Mucosa of stomach (tissue), 1 donor: Measurements from ENCODE around the gene GFOD1.
"Not testable (repeated sequence)": the region's sequence is repeated elsewhere in the genome, so short reads cannot be mapped to it uniquely, and the experiment has no call there.

Experiments used
- H3K27me3 ChIP-seq: one replicate; pipeline ENCODE4 v1.7.0; 2013; ENCODE audit warnings: mild to moderate bottlenecking, low read length; ENCODE audit not compliant: control insufficient read depth, insufficient read depth
- H3K36me3 ChIP-seq: one replicate; pipeline ENCODE4 v1.7.0; 2013; ENCODE audit warnings: low read length; ENCODE audit not compliant: control insufficient read depth, insufficient read depth
- H3K4me1 ChIP-seq: one replicate; pipeline ENCODE4 v1.7.0; 2013; ENCODE audit warnings: mild to moderate bottlenecking, low read length; ENCODE audit not compliant: control insufficient read depth, insufficient read depth
- H3K4me3 ChIP-seq: one replicate; pipeline ENCODE4 v1.7.0; 2013; ENCODE audit warnings: low read length
- H3K9ac ChIP-seq: one replicate; pipeline ENCODE4 v1.7.0; 2013; ENCODE audit warnings: mild to moderate bottlenecking, low read length, moderate library complexity
- H3K9me3 ChIP-seq: one replicate; pipeline ENCODE4 v1.7.0; 2013; ENCODE audit warnings: mild to moderate bottlenecking, low read length, moderate library complexity; ENCODE audit not compliant: control insufficient read depth
- donor health status: Pancreatic carcinoma.

Gene GFOD1

GRCh38 chr6:13397359-13398068, 89.9 kb downstream of the GFOD1 start:
- Histone ChIP-seq H3K9ac (no peak overlapping the region), H3K4me3 (no peak overlapping the region), H3K9me3 (no peaks in the 10 kb centered on the region), H3K4me1 (peaks cover 38% of the 10 kb centered on the region), H3K27me3 (no peaks in the 10 kb centered on the region), H3K36me3 (no peaks in the 10 kb centered on the region)

- no peak overlapping the region for H3K4me3 ChIP-seq
- peaks cover 4% of the 10 kb centered on the region for H3K27me3 ChIP-seq
- no peak overlapping the region for H3K9ac ChIP-seq
- no peaks in the 10 kb centered on the region for H3K36me3 ChIP-seq
- H3K9me3 ChIP-seq: no peaks in the 10 kb centered on the region
- H3K4me1 ChIP-seq: peaks cover 38% of the 10 kb centered on the region
Measured at GRCh38 chr6:13396241-13396792, 91.1 kb downstream of the GFOD1 start.

GRCh38 chr6:13395272-13396237, 91.8 kb downstream of the GFOD1 start:
- Histone ChIP-seq H3K4me1 (peaks cover 38% of the 10 kb centered on the region), H3K36me3 (no peaks in the 10 kb centered on the region), H3K27me3 (peaks cover 4% of the 10 kb centered on the region), H3K9ac (no peak overlapping the region), H3K4me3 (no peak overlapping the region), H3K9me3 (no peaks in the 10 kb centered on the region)

GRCh38 chr6:13392462-13392861, 94.9 kb downstream of the GFOD1 start:
- Histone ChIP-seq H3K4me3 (no peak overlapping the region), H3K9ac (no peak overlapping the region), H3K36me3 (no peaks in the 10 kb centered on the region), H3K27me3 (peaks cover 4% of the 10 kb centered on the region), H3K4me1 (peaks cover 28% of the 10 kb centered on the region), H3K9me3 (no peaks in the 10 kb centered on the region)

- Histone ChIP-seq H3K36me3 (no peaks in the 10 kb centered on the region), H3K9ac (no peak overlapping the region), H3K4me1 (peaks cover 19% of the 10 kb centered on the region), H3K4me3 (no peak overlapping the region), H3K9me3 (no peaks in the 10 kb centered on the region), H3K27me3 (peaks cover 4% of the 10 kb centered on the region)
Measured at GRCh38 chr6:13391537-13391936, 95.9 kb downstream of the GFOD1 start.

GRCh38 chr6:13390658-13391057, 96.7 kb downstream of the GFOD1 start:
- no peak overlapping the region for H3K4me3 ChIP-seq

GRCh38 chr6:13389237-13389636, 98.2 kb downstream of the GFOD1 start:
- not testable (repeated sequence) for H3K36me3 ChIP-seq, H3K27me3 ChIP-seq, H3K4me3 ChIP-seq, H3K9me3 ChIP-seq, H3K9ac ChIP-seq
- H3K4me1 ChIP-seq: peaks cover 14% of the 10 kb centered on the region

More at GRCh38 chr6:13390658-13391057, 96.7 kb downstream of the GFOD1 start:
- Histone ChIP-seq H3K9me3 (no peaks in the 10 kb centered on the region), H3K36me3 (no peaks in the 10 kb centered on the region), H3K27me3 (peaks cover 4% of the 10 kb centered on the region), H3K4me1 (peaks cover 10% of the 10 kb centered on the region), H3K9ac (no peak overlapping the region)

- H3K4me3 ChIP-seq, H3K9me3 ChIP-seq, H3K36me3 ChIP-seq, H3K9ac ChIP-seq, H3K27me3 ChIP-seq: not testable (repeated sequence)
- peaks cover 19% of the 10 kb centered on the region for H3K4me1 ChIP-seq
Measured at GRCh38 chr6:13388769-13389168, 98.6 kb downstream of the GFOD1 start.

- Histone ChIP-seq H3K27me3 (no peaks in the 10 kb centered on the region), H3K36me3 (no peaks in the 10 kb centered on the region), H3K9ac (no peak overlapping the region), H3K9me3 (no peaks in the 10 kb centered on the region), H3K4me3 (no peak overlapping the region), H3K4me1 (peaks cover 46% of the 10 kb centered on the region)
Measured at GRCh38 chr6:13384966-13385365, 102.4 kb downstream of the GFOD1 start.

GRCh38 chr6:13384506-13384905, 102.9 kb downstream of the GFOD1 start:
- H3K9me3 ChIP-seq: no peaks in the 10 kb centered on the region
- H3K27me3 ChIP-seq: no peaks in the 10 kb centered on the region
- no peaks in the 10 kb centered on the region for H3K36me3 ChIP-seq
- peaks cover 50% of the 10 kb centered on the region for H3K4me1 ChIP-seq
- no peak overlapping the region for H3K4me3 ChIP-seq
- H3K9ac ChIP-seq: no peak overlapping the region

GRCh38 chr6:13383328-13384163, 103.9 kb downstream of the GFOD1 start:
- no peak overlapping the region for H3K4me3 ChIP-seq
- H3K27me3 ChIP-seq: no peaks in the 10 kb centered on the region
- no peaks in the 10 kb centered on the region for H3K9me3 ChIP-seq
- peaks cover 60% of the 10 kb centered on the region for H3K4me1 ChIP-seq
- H3K36me3 ChIP-seq: no peaks in the 10 kb centered on the region
- no peak overlapping the region for H3K9ac ChIP-seq
